Measurements from ENCODE around the gene MLLT11.

Gene MLLT11

DNA sequence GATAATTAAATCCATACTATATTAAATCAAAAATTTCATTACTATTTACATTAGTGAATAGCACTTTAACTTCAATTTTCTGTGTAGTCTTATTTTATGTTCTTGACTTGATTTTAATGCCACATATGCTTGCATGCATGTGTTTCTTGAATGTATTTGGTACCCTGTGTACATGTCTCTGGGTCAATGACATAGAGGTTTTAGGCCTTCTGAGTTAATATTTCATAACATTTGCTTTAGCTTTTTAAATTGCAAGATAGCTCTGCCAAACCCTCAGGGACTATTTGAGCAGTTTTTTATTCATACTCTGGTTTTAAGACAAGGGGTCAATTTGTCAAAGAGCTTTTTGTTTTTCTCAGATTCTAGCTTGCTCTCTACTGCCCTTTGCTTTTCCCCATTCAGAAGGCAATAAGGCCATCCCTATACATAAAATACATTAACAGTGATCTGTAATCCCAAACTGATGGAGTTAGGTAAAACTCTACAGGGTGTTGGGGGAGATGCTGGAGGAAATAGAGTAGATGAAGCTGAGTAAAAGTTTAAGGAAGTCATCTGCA lies 5.0 kb downstream of the MLLT11 start:
- TF ChIP-seq, protein P1, sequence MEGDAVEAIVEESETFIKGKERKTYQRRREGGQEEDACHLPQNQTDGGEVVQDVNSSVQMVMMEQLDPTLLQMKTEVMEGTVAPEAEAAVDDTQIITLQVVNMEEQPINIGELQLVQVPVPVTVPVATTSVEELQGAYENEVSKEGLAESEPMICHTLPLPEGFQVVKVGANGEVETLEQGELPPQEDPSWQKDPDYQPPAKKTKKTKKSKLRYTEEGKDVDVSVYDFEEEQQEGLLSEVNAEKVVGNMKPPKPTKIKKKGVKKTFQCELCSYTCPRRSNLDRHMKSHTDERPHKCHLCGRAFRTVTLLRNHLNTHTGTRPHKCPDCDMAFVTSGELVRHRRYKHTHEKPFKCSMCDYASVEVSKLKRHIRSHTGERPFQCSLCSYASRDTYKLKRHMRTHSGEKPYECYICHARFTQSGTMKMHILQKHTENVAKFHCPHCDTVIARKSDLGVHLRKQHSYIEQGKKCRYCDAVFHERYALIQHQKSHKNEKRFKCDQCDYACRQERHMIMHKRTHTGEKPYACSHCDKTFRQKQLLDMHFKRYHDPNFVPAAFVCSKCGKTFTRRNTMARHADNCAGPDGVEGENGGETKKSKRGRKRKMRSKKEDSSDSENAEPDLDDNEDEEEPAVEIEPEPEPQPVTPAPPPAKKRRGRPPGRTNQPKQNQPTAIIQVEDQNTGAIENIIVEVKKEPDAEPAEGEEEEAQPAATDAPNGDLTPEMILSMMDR (IDR thresholded peaks at IDR 0.05; ENCODE audit: low read depth, low read length): no peak
- DNase-seq: no peak
- Histone ChIP-seq H3K27ac (no peak overlapping the region), H3K4me3 (ENCODE audit: low read depth, low read length) (no peak overlapping the region), H3K9me3 (ENCODE audit: severe bottlenecking) (no peaks in the 10 kb centered on the region), H3K36me3 (peaks cover 58% of the 10 kb centered on the region), H3K27me3 (ENCODE audit: insufficient read depth, low read depth, severe bottlenecking) (no peaks in the 10 kb centered on the region)

DNA sequence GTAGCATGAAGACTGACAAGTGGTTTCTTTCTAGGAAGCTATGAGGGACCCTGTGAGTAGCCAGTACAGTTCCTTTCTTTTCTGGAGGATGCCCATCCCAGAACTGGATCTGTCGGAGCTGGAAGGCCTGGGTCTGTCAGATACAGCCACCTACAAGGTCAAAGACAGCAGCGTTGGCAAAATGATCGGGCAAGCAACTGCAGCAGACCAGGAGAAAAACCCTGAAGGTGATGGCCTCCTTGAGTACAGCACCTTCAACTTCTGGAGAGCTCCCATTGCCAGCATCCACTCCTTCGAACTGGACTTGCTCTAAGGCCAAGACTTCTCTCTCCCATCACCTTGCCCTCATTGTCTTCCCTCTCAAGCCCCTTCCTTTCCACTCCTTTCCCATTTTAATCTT lies 7.0 kb downstream of the MLLT11 start:
- Histone ChIP-seq H3K9me3 (ENCODE audit: severe bottlenecking) (no peaks in the 10 kb centered on the region), H3K27ac (no peak overlapping the region), H3K4me3 (ENCODE audit: low read depth, low read length) (no peak overlapping the region), H3K36me3 (peaks cover 63% of the 10 kb centered on the region), H3K27me3 (ENCODE audit: insufficient read depth, low read depth, severe bottlenecking) (no peaks in the 10 kb centered on the region)
- TF ChIP-seq, protein P1 (IDR thresholded peaks at IDR 0.05; ENCODE audit: low read depth, low read length): no peak
- DNase-seq: no peak

DNA sequence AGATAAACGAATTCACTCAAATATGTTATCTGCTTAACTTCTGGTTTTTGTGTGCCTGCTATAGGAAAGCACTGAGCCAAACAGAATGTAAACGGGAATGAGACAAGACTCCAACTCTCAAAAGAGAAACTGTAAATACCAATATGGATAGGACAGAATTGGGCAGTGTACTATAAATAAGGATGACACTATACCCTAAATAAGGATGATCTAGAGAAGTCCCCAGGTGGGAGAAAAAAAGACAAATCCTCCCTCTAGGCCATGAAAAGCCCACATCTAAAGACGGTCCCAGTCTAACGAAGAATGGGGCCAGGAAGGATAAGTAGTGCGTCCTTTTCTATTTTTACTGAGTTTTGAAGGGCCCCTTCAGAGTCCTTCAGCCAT lies 8.9 kb downstream of the MLLT11 start:
- no peaks in the 10 kb centered on the region for H3K27me3 ChIP-seq (ENCODE audit: insufficient read depth, low read depth, severe bottlenecking)
- no peak overlapping the region for H3K4me3 ChIP-seq (ENCODE audit: low read depth, low read length)
- no peaks in the 10 kb centered on the region for H3K9me3 ChIP-seq (ENCODE audit: severe bottlenecking)
- no peak for DNase-seq
- peaks cover 51% of the 10 kb centered on the region for H3K36me3 ChIP-seq
- TF ChIP-seq, protein P1 (IDR thresholded peaks at IDR 0.05; ENCODE audit: low read depth, low read length): no peak
- peak overlapping the region; percentile 99 for H3K27ac ChIP-seq

DNA sequence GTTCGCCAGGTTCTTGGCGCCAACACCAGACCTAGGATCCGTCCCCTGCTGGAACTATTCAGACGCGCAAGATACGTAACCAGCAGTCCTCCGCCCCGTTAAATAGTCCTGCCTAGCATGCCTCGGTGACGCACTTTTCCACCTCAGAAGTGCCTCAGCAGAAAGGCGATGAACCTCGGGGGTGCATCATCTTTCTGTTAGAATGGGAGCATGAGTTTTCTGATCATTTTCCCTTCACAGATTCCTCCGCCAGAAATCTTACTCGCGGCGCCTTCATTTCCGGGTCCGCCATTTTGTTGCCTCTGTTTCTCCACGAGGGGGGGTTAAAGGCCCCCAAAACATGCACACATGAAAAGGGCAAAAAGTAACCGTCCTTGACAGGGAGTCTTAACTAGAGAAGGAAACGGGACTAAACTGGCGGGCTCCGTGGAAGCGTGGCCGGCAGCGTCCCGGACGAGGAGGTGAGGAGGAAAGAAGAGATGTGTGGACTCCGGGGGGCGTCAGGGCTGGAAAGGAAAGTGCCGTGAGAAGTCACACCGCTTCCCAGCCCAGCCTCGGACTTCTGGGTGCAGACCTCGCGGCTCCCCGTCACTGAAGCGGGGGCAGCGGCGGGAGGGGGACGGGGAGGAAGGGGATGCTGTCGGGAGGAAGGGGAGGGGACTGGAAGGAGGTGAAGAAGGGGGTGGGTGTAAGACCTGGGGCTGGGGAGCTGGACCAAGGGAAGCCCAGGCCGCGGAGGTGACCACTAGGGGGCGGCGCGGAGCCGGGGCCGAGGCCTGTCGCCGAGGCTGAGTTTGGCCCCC lies 10.5 kb downstream of the MLLT11 start, which contains the start of gene GABPB2:
Gene GABPB2 (plus strand): TSS at position 288 of the 803 bp plus-strand sequence. CDS start 17,429 bp downstream, outside the sequence.
- Histone ChIP-seq H3K4me3 (ENCODE audit: low read depth, low read length) (peak within 1 kb of the TSS; percentile 85), H3K9me3 (ENCODE audit: severe bottlenecking) (no peaks in the 10 kb centered on the region), H3K36me3 (peaks cover 48% of the 10 kb centered on the region), H3K27me3 (ENCODE audit: insufficient read depth, low read depth, severe bottlenecking) (no peaks in the 10 kb centered on the region), H3K27ac (peak within 1 kb of the TSS; percentile 99)
- DNase-seq: peak; percentile 99
- TF ChIP-seq, protein P1 (IDR thresholded peaks at IDR 0.05; ENCODE audit: low read depth, low read length): peak; percentile 100

DNA sequence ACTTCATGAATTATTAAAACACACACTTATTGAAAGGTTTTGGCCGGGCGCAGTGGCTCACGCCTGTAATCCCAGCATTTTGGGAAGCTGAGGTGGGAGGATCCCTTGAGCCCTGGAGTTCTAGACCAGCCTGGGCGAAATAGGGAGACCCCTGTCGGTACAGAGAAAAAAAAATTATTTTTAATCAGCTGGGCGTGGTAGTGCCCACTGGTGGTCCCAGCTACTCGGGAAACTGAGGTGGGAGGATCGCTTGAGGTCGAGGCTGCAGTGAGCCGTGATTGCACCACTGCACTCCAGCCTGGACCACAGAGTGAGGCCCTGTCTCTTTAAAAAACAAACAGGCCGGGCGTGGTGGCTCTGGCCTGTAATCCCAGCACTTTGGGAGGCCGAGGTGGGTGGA lies 12.0 kb downstream of the MLLT11 start:
- H3K27ac ChIP-seq: no peak overlapping the region
- no peaks in the 10 kb centered on the region for H3K9me3 ChIP-seq (ENCODE audit: severe bottlenecking)
- TF ChIP-seq, protein P1 (IDR thresholded peaks at IDR 0.05; ENCODE audit: low read depth, low read length): 0 out of 2 replicates have a peak, but pooled peaks have one; percentile 11
- H3K36me3 ChIP-seq: peaks cover 37% of the 10 kb centered on the region
- no peak overlapping the region for H3K4me3 ChIP-seq (ENCODE audit: low read depth, low read length)
- DNase-seq: no peak
- no peaks in the 10 kb centered on the region for H3K27me3 ChIP-seq (ENCODE audit: insufficient read depth, low read depth, severe bottlenecking)

Measured in WERI-Rb-1 (cell line).